MCF 10A (cell line): Measurements from ENCODE around the gene TMEM119. TPM values are rescaled to one million over a fixed set of nuclear protein-coding genes. Genes with fewer than 3 reads are reported as not detected.
"Not testable (repeated sequence)": the region's sequence is repeated elsewhere in the genome, so short reads cannot be mapped to it uniquely, and the experiment has no call there.

Source experiments
- BruUV-seq: library from RNA; stranded (reverse); fragments of 400-500 nt; replicated peaks from 2 replicates; lab custom pipeline; 2021; lab: Mats Ljungman, UMichigan
- CTCF ChIA-PET: fragments of 300-600 bp; sonication (Branson Sonifier 250); formaldehyde crosslinking; extraction: SDS; loops from one replicate; lab custom pipeline; 2021; ENCODE audit warnings: antibody characterized with exemption, inconsistent platforms; lab: Yijun Ruan, JAX
- POLR2A ChIA-PET: fragments of 300-600, 350-650 bp; sonication (Branson Sonifier 250); formaldehyde crosslinking; extraction: SDS; loops from one replicate; lab custom pipeline; 2020; ENCODE audit warnings: antibody characterized with exemption, inconsistent platforms; lab: Yijun Ruan, JAX
- DNase-seq: peaks from one replicate; pipeline ENCODE4 v3.0.0-alpha.2; 2018; ENCODE audit not compliant: unreplicated experiment
- H3K27ac Mint-ChIP-seq: one replicate; pipeline ENCODE4 v1.8.0; 2022; ENCODE audit warnings: mild to moderate bottlenecking, low read depth, mixed read lengths; ENCODE audit not compliant: unreplicated experiment
- H3K27me3 Mint-ChIP-seq: one replicate; pipeline ENCODE4 v1.8.0; 2022; ENCODE audit warnings: mixed read lengths; ENCODE audit not compliant: insufficient read depth, unreplicated experiment
- H3K36me3 Mint-ChIP-seq: one replicate; pipeline ENCODE4 v1.8.0; 2022; ENCODE audit warnings: mild to moderate bottlenecking, moderate library complexity, mixed read lengths; ENCODE audit not compliant: insufficient read depth, unreplicated experiment
- H3K4me1 Mint-ChIP-seq: one replicate; pipeline ENCODE4 v1.8.0; 2022; ENCODE audit warnings: mixed read lengths; ENCODE audit not compliant: insufficient read depth, unreplicated experiment
- H3K4me3 Mint-ChIP-seq: one replicate; pipeline ENCODE4 v1.8.0; 2022; ENCODE audit warnings: mild to moderate bottlenecking, moderate library complexity, mixed read lengths; ENCODE audit not compliant: unreplicated experiment
- H3K9me3 Mint-ChIP-seq: one replicate; pipeline ENCODE4 v1.8.0; 2022; ENCODE audit warnings: mixed read lengths; ENCODE audit not compliant: unreplicated experiment
- intact Hi-C: fragments of 100-400 bp; cut with micrococcal nuclease; formaldehyde crosslinking; loops from 2 replicates; pipeline ENCODE4 v1.14.1; 2022
- total RNA-seq: library from RNA; stranded (reverse); gene quantifications from 2 replicates; pipeline ENCODE4 v1.2.3, GENCODE V29; 2022
- TF ChIP-seq, protein P1 (sequence below): fragments of 200-600 bp; IDR thresholded peaks from one replicate; pipeline ENCODE4 v1.8.0; 2022; ENCODE audit warnings: antibody characterized with exemption, mild to moderate bottlenecking; ENCODE audit not compliant: unreplicated experiment

TMEM119 gene
- total RNA-seq, 1 experiment from 2014 or later = not detected

DNA sequence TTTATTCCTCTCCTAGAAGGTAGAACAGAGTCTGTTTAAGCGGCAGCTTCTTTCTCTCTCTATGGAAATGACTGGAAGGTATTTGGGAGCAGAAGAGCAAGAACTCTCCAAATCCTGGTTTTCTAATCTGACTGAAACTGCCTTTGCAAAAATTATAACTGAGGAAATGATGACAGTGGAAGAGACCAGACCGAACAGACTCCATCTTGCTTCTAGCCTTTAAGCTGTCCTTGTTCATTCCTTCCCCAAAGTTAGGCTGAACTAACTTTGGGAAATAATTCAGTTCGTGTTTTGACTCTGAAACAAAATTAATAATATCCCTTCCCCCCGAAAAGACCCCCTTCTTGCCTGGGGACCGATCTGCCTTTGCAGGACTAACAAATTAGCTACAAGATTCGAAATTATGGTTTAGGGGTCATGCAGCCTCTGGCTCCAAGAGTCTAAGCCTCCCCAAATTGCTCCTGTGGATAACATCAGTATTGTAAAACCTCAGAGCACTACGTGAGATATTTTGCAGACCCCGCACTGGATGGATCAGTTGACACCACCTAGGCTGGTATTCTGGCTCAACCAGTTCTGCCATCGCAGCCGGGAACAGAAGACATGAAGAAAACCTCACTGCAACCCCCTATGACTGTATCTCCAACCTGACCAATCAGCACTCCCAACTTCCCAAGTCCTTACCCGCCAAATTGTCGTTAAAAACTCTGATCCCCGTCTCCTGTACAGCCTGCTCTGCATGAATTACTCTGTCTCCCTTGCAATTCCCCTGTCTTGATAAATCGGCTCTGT lies 21.7 kb upstream of the TMEM119 start:
- no peak overlapping the region for H3K27ac Mint-ChIP-seq

DNA sequence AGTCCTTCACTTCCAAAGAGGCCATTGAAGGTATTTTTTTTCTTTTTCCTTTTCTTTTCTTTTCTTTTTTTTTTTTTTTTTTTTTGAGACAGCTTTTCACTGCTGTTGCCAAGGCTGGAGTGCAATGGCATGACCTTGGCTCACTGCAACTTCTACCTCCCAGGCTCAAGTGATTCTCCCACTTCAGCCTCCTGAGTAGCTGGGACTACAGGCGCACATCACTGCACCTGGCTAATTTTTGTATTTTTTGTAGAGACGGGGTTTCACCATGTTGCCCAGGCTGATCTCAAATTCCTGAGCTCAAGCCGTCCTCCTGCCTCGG lies 21.0 kb upstream of the TMEM119 start:
- intact Hi-C loops = loop anchor here (1.0 to 5.0 kb wide), 3 partner anchors 49 to 102 kb away; partner anchors contain the start of gene FICD
- not testable (repeated sequence) for H3K4me3 Mint-ChIP-seq, DNase-seq, H3K9me3 Mint-ChIP-seq, BruUV-seq, H3K4me1 Mint-ChIP-seq, H3K27me3 Mint-ChIP-seq, H3K36me3 Mint-ChIP-seq, H3K27ac Mint-ChIP-seq
- POLR2A ChIA-PET = interaction anchor here (1.8 to 8.4 kb wide), 2 partner anchors 50 to 55 kb away, joined by 5 to 105 read pairs; partner anchors contain the start of genes ISCU and SART3
- CTCF ChIA-PET = interaction anchor here (0.6 to 7.6 kb wide), 24 partner anchors 8 to 626 kb away, joined by 3 to 274 read pairs (median 6); partner anchors contain the start of genes ISCU, SART3 and SELPLG

More for the DNA sequence above, 21.7 kb upstream of the TMEM119 start:
- BruUV-seq = no TSS peak
- Mint-ChIP-seq H3K4me3 (no peak overlapping the region), H3K36me3 (peaks cover 5% of the 10 kb centered on the region), H3K27me3 (no peaks in the 10 kb centered on the region), H3K4me1 (no peaks in the 10 kb centered on the region), H3K9me3 (no peaks in the 10 kb centered on the region)
- TF ChIP-seq, protein P1, sequence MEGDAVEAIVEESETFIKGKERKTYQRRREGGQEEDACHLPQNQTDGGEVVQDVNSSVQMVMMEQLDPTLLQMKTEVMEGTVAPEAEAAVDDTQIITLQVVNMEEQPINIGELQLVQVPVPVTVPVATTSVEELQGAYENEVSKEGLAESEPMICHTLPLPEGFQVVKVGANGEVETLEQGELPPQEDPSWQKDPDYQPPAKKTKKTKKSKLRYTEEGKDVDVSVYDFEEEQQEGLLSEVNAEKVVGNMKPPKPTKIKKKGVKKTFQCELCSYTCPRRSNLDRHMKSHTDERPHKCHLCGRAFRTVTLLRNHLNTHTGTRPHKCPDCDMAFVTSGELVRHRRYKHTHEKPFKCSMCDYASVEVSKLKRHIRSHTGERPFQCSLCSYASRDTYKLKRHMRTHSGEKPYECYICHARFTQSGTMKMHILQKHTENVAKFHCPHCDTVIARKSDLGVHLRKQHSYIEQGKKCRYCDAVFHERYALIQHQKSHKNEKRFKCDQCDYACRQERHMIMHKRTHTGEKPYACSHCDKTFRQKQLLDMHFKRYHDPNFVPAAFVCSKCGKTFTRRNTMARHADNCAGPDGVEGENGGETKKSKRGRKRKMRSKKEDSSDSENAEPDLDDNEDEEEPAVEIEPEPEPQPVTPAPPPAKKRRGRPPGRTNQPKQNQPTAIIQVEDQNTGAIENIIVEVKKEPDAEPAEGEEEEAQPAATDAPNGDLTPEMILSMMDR = no peak
- POLR2A ChIA-PET = interaction anchor here (1.8 to 8.4 kb wide), 2 partner anchors 51 to 56 kb away, joined by 5 to 105 read pairs; partner anchors contain the start of genes ISCU and SART3
- intact Hi-C loops = loop anchor here (5.0 kb wide), 1 partner anchor 102 kb away; the partner anchor contains the start of gene FICD
- CTCF ChIA-PET = interaction anchor here (0.5 to 7.6 kb wide), 17 partner anchors 9 to 188 kb away, joined by 3 to 274 read pairs (median 6); partner anchors contain the start of genes ISCU, SART3 and SELPLG
- DNase-seq = no peak

GRCh38 chr12:108618079-108618952 lies 20.4 kb upstream of the TMEM119 start:
- H3K27me3 Mint-ChIP-seq = no peaks in the 10 kb centered on the region
- ChIA-PET POLR2A (interaction anchor here (0.6 to 8.4 kb wide), 3 partner anchors 50 to 132 kb away, joined by 4 to 105 read pairs (median 5); partner anchors contain the start of genes ISCU and SART3), CTCF (interaction anchor here (0.6 to 7.6 kb wide), 56 partner anchors 8 to 626 kb away, joined by 3 to 274 read pairs (median 4); partner anchors contain the start of genes ALKBH2, ISCU, SART3 and SELPLG)
- intact Hi-C loops = loop anchor here (1.0 to 5.0 kb wide), 3 partner anchors 48 to 101 kb away; partner anchors contain the start of gene FICD
- peaks cover 5% of the 10 kb centered on the region for H3K36me3 Mint-ChIP-seq
- no peaks in the 10 kb centered on the region for H3K9me3 Mint-ChIP-seq
- BruUV-seq = no TSS peak
- peak; percentile 85 for DNase-seq
- TF ChIP-seq, protein P1 = peak; percentile 94
- no peak overlapping the region for H3K4me3 Mint-ChIP-seq
- no peaks in the 10 kb centered on the region for H3K4me1 Mint-ChIP-seq
- no peak overlapping the region for H3K27ac Mint-ChIP-seq
